NCI-H2029 treated with DMSO at 0.1 percent for 48 hours (cell line): Measurements from ENCODE around the gene TIAM2.

ENCODE experiments used
- DNase-seq: peaks from one replicate; lab custom pipeline; 2025; lab: John Stamatoyannopoulos, UW

TIAM2 gene

GRCh38 chr6:155235087-155235486, 240.0 kb downstream of the TIAM2 start:
- DNase-seq = no peak

- no peak for DNase-seq
These were observed 242.5 kb downstream of the TIAM2 start for GRCh38 chr6:155237613-155238012.

- no peak for DNase-seq
These were observed 245.9 kb downstream of the TIAM2 start for GRCh38 chr6:155240905-155241600.

GRCh38 chr6:155241966-155242365, 246.9 kb downstream of the TIAM2 start:
- DNase-seq = no peak

GRCh38 chr6:155244434-155244833, 249.3 kb downstream of the TIAM2 start:
- DNase-seq = no peak

GRCh38 chr6:155245193-155245592, 250.1 kb downstream of the TIAM2 start:
- DNase-seq = no peak

- DNase-seq = no peak
These were observed 250.7 kb downstream of the TIAM2 start for GRCh38 chr6:155245831-155246230.

GRCh38 chr6:155246825-155247224, 251.7 kb downstream of the TIAM2 start:
- no peak for DNase-seq

- no peak for DNase-seq
These were observed 252.5 kb downstream of the TIAM2 start for GRCh38 chr6:155247618-155248007.

- DNase-seq = no peak
These were observed 253.2 kb downstream of the TIAM2 start for GRCh38 chr6:155248008-155249001.

GRCh38 chr6:155250701-155251381, 255.7 kb downstream of the TIAM2 start:
- DNase-seq = no peak

- DNase-seq = no peak
These were observed 257.5 kb downstream of the TIAM2 start for GRCh38 chr6:155252581-155252980.

GRCh38 chr6:155253337-155253736, 258.2 kb downstream of the TIAM2 start:
- DNase-seq = no peak

GRCh38 chr6:155254139-155254538, 259.0 kb downstream of the TIAM2 start:
- DNase-seq = peak; percentile 42

GRCh38 chr6:155256122-155256795, 261.1 kb downstream of the TIAM2 start:
- no peak for DNase-seq

- no peak for DNase-seq
These were observed 262.7 kb downstream of the TIAM2 start for GRCh38 chr6:155257796-155258195.

- no peak for DNase-seq
These were observed 264.1 kb downstream of the TIAM2 start for GRCh38 chr6:155259204-155259603.

GRCh38 chr6:155259897-155260296, 264.8 kb downstream of the TIAM2 start:
- DNase-seq = no peak

GRCh38 chr6:155260686-155261085, 265.6 kb downstream of the TIAM2 start:
- no peak for DNase-seq

- no peak for DNase-seq
These were observed 266.2 kb downstream of the TIAM2 start for GRCh38 chr6:155261111-155261900.

- no peak for DNase-seq
These were observed 267.5 kb downstream of the TIAM2 start for GRCh38 chr6:155262655-155263054.
